Hippocampal formation (tissue), 2 donors: ENCODE results near the gene XPR1.
A peak's percentile ranks its signal among the peaks of the same experiment; 100 is the strongest.
"Not testable (repeated sequence)": the region's sequence is repeated elsewhere in the genome, so short reads cannot be mapped to it uniquely, and the experiment has no call there.

Source experiments
- DNase-seq, 2 donors: peaks; one replicate each; lab custom pipeline; 2025; lab: John Stamatoyannopoulos, UW

XPR1 gene

GRCh38 chr1:180785291-180785690 lies 153.5 kb downstream of the XPR1 start:
- DNase-seq: no peak

- no peak for DNase-seq
Measured at GRCh38 chr1:180785887-180786286, 154.1 kb downstream of the XPR1 start.

GRCh38 chr1:180786624-180787023 lies 154.8 kb downstream of the XPR1 start:
- DNase-seq: no peak

- DNase-seq: no peak
Measured at GRCh38 chr1:180787628-180788307, 155.9 kb downstream of the XPR1 start.

- no peak for DNase-seq
Measured at GRCh38 chr1:180789460-180789859, 157.6 kb downstream of the XPR1 start.

- DNase-seq: not testable (repeated sequence)
Measured at GRCh38 chr1:180791152-180791551, 159.3 kb downstream of the XPR1 start.

DNA sequence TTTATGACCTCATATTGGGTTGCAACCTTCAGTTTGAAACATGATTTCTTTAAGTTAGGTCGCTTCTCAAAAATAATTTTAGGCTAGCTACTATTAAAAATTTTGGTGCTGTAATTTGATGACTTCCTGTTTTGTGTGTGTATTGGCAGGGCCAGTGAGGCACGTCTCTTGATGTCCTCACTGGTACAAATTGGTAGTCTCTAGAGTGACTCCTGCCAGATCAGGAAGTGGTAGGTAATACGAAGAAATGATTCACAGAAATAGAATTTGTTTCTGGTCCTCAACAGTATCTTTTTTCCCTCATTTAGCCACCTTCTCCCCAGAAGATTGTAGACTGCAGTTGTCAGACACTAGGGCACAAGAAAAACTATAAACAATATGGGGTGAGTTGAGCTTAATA lies 160.0 kb downstream of the XPR1 start:
- no peak for DNase-seq

DNA sequence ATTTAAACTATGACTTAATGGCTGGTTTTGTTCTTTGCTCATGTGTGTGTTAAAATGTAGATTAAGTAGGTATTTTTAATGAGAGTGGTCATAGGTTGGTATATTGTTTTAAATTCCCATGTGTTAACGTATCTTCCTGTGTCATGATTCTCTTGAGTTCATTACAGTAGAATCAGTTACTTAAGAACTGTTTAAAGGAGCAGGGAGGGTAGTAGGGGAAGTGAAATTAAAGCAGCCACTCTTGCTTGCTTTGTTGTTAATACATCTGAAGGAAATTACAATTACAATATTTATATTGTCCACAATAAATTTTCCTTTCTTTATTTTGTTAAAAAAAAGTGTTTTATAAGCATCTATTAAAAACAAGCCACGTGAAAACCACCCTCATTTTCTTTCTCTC lies 161.6 kb downstream of the XPR1 start:
- DNase-seq: no peak

DNA sequence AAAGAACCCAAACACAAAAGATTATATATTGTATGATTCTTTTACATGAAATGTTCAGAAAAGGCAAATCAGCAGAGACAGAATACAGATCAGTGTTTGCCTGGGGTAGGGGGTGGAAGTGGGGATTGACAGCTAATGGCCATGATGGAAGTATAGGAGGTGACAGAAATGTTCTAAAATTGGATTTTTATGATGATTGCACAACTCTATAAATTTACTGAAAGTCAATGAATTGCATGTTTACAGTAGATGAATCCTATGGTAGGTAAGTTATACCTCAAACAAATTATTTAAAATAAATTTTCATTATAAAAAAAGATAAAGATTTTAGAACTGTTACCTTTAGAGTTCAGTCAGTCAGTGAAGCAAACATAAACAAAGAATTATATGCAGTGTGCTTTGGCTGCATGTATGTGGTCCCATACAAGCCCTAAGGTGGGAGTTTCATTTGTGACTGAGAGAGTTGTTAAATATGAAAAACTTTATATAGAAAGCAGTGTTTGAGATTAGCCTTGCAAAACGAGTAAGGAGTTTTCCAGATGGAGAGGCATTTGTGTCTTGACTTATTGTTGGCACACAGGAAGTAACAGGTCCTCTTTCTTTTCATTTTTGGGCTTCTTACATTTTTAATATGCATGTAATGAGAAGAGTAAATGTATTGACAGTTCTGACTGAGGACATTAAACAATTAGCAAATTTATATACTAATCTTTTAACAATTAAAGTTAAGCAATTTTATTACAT lies 165.2 kb downstream of the XPR1 start:
- no peak for DNase-seq

- no peak for DNase-seq
Measured at GRCh38 chr1:180800945-180801344, 169.1 kb downstream of the XPR1 start.

GRCh38 chr1:180802813-180803212 lies 171.0 kb downstream of the XPR1 start:
- no peak for DNase-seq

DNA sequence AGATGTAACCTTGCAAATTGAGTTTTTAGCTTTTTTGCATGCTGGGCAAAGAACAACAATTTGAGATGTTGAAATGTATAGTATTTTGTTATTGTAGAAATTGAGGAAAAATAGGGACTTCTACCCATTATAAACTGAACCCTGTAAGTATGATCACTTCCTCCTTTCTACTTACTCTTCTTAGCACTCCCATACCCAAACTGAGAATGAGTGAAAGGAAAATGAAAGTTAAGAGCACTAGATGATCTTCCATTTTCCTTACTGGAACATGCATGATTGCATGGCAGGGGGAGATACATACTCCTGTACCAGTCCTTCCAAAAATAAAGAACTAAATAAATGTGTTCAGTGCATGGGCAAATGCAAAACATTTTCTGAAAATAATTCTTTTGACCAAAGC lies 173.5 kb downstream of the XPR1 start:
- no peak for DNase-seq

DNA sequence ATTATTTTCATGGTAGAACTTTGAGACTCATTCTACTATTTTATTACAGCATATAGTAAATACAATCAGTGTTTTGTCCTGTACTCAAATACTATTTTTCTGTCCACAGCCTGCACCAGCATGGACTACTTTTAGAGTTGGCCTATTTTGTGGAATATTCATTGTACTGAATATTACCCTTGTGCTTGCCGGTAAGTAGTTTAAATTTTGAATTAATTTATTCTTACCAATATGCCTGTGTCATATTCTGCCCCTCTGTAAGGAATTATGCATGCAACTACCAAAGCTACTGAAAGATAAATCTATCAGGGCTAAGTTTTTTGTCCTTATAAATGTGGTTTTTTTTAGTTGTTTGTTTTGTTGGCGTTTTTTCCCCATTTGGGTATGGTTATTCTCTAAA lies 179.5 kb downstream of the XPR1 start:
- no peak for DNase-seq

- no peak for DNase-seq
Measured at GRCh38 chr1:180811886-180812285, 180.1 kb downstream of the XPR1 start.

DNA sequence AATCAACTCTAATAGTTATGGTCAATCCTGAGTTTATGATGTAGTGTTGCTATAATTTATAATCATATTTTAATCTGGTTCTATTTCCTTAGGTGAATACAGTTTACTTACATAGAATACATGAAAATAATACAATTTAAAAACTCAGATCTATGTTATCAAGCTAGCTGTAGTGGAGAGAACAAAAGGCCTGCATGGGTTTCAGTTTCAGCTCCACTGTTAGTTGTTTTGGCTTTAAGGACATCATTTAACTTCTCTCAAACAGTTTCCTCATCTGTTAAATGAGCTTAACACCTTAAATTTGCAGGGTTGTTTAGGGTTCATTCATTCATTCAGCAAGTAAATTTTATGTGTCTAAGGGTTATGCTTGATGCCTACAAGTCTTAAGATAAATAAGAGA lies 182.4 kb downstream of the XPR1 start:
- no peak for DNase-seq

DNA sequence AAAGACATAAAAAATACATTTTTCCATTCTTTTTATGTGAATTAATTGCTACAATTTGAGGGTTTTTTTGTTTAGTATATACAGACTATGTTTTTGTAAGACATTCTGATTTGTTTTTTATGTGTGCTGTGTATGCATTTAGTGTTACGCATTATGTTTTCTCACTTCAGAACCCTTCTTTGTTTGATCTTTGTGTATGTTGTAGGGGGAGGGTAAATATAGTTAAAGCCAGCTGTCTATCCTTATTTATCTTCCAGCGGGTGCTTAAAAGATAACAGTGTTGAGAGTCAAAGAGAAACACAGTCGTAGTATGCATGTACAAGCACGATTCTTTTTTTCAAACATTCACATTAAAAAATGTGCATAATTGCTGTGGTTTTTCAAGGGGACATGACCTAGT lies 183.4 kb downstream of the XPR1 start:
- no peak for DNase-seq

- no peak for DNase-seq
Measured at GRCh38 chr1:180816132-180816531, 184.3 kb downstream of the XPR1 start.

GRCh38 chr1:180821970-180822369 lies 190.1 kb downstream of the XPR1 start:
- DNase-seq: no peak

DNA sequence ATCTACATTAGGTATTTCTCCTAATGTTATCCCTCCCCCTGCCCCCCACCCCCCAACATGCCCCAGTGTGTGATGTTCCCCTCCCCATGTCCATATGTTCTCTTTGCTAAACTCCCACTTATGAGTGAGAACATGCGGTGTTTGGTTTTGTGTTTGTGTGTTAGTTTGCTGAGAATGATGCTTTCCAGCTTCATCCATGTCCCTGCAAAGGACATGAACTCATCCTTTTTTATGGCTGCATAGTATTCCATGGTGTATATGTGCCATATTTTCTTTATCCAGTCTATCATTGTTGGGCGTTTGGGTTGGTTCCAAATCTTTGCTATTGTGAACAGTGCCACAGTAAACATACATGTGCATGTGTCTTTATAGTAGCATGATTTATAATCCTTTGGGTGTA lies 199.7 kb downstream of the XPR1 start:
- DNase-seq: not testable (repeated sequence)

- not testable (repeated sequence) for DNase-seq
Measured at GRCh38 chr1:180833180-180833579, 201.4 kb downstream of the XPR1 start.

DNA sequence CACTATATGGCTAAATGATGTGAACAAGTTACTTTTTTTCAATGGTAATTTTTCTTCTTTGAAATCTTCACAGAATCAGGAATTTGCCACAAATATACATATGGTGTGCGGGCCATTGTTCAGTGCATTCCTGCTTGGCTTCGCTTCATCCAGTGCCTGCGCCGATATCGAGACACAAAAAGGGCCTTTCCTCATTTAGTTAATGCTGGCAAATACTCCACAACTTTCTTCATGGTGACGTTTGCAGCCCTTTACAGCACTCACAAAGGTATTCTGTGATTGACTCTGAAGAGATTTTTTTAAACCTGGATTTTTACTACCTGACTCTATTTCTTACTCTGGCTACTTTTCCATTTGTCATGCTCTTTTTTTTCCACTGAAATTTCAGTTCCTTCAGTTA lies 204.6 kb downstream of the XPR1 start:
- no peak for DNase-seq

GRCh38 chr1:180837020-180837419 lies 205.2 kb downstream of the XPR1 start:
- peak in 1 of 2 donors; percentile 46 for DNase-seq

DNA sequence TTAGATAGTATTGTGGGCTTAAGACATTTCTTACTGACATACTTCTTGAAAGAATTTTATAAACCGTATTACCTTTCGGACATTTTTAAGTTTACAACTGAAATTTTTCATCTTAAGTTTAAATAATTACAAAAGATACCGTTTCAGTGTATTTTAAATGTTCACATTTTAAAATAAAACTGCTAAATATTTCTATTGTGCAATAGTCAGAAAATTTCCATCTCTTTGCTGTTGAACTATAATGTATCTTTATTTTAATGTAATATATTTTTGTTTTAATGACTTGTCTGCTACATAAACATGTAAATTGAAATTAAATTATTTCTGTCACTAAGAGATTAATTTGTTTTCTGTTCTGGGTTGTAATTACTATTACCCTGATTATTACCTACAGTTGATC lies 206.7 kb downstream of the XPR1 start:
- DNase-seq: no peak

- DNase-seq: no peak
Measured at GRCh38 chr1:180839547-180839946, 207.7 kb downstream of the XPR1 start.
